ENCODE results near the gene CLNK.
"Not testable (repeated sequence)": the region's sequence is repeated elsewhere in the genome, so short reads cannot be mapped to it uniquely, and the experiment has no call there.

DNA sequence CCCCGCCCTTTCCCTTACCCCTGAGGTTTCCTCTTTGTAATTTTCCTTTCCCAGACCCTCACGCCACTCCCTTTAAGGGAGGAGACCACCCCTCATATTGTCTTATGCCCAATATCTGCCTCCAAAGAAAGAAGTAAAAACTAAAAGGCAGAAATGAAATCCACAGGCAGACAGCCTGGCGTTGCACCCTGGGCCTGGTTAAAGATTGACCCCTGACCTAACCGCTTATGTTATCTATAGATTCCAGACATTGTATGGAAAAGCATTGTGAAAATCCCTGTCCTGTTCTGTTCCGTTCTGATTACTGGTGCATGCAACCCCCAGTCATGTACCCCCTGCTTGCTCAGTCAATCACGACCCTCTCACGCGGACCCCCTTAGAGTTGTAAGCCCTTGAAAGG is 110.0 kb downstream of the CLNK start:
- not testable (repeated sequence) for TF ChIP-seq EZH2phosphoT487 (IDR thresholded peaks at IDR 0.05; ENCODE audit: insufficient read depth, low read depth); EZH2 (IDR thresholded peaks at IDR 0.05; ENCODE audit: insufficient read depth, poor library complexity, severe bottlenecking)

Data from GM23248 (cell line).